Hematopoietic multipotent progenitor cell treated with erythropoietin and hydrocortisone succinate and interleukin-3 and kit ligand, for 6 days (in vitro differentiated cells): ENCODE results near the gene SIGLECL1.

Source experiments
- DNase-seq: peaks from one replicate; pipeline ENCODE4 v3.0.0-alpha.2; 2015

SIGLECL1 gene

GRCh38 chr19:51250786-51251467, at the start of gene SIGLECL1:
TSS of gene SIGLECL1 (plus strand) at chr19:51251080. CDS start at chr19:51264073, 12,993 bp downstream.
- no peak for DNase-seq

GRCh38 chr19:51201712-51202111, 49.2 kb upstream of the SIGLECL1 start:
- no peak for DNase-seq

GRCh38 chr19:51203916-51204315, 47.0 kb upstream of the SIGLECL1 start:
- DNase-seq: no peak

- DNase-seq: no peak
These were observed 46.6 kb upstream of the SIGLECL1 start for GRCh38 chr19:51204321-51204720.

GRCh38 chr19:51207747-51208146, 43.1 kb upstream of the SIGLECL1 start:
- no peak for DNase-seq

GRCh38 chr19:51210191-51210784, 40.6 kb upstream of the SIGLECL1 start:
- DNase-seq: no peak

GRCh38 chr19:51210874-51211361, 40.0 kb upstream of the SIGLECL1 start:
- peak; percentile 65 for DNase-seq

- no peak for DNase-seq
These were observed 39.0 kb upstream of the SIGLECL1 start for GRCh38 chr19:51211833-51212232.

- DNase-seq: peak; percentile 40
These were observed 31.6 kb upstream of the SIGLECL1 start for GRCh38 chr19:51219307-51219706.

- DNase-seq: no peak
These were observed 30.9 kb upstream of the SIGLECL1 start for GRCh38 chr19:51219971-51220370.

- no peak for DNase-seq
These were observed 29.9 kb upstream of the SIGLECL1 start for GRCh38 chr19:51220996-51221395.

GRCh38 chr19:51224163-51224641, 26.7 kb upstream of the SIGLECL1 start:
- peak; percentile 73 for DNase-seq

GRCh38 chr19:51224898-51225393, 25.9 kb upstream of the SIGLECL1 start, which contains the start of gene CD33:
TSS of gene CD33 (plus strand) at chr19:51225080. CDS start at chr19:51225119, 39 bp downstream.
- DNase-seq: peak; percentile 62

- no peak for DNase-seq
These were observed 24.8 kb upstream of the SIGLECL1 start for GRCh38 chr19:51226067-51226466.

GRCh38 chr19:51227326-51227725, 23.6 kb upstream of the SIGLECL1 start:
- DNase-seq: peak; percentile 24

GRCh38 chr19:51227966-51228365, 22.9 kb upstream of the SIGLECL1 start:
- no peak for DNase-seq

- no peak for DNase-seq
These were observed 10.0 kb upstream of the SIGLECL1 start for GRCh38 chr19:51240866-51241265.

GRCh38 chr19:51242881-51243630, 7.8 kb upstream of the SIGLECL1 start:
- peak; percentile 14 for DNase-seq

- peak; percentile 74 for DNase-seq
These were observed 4.7 kb upstream of the SIGLECL1 start for GRCh38 chr19:51246164-51246552.

GRCh38 chr19:51247972-51248590, 2.8 kb upstream of the SIGLECL1 start:
- DNase-seq: no peak

GRCh38 chr19:51251468-51251820, 564 bp downstream of the SIGLECL1 start:
- DNase-seq: no peak

- no peak for DNase-seq
These were observed 1.6 kb downstream of the SIGLECL1 start for GRCh38 chr19:51252306-51253079.
